HG03139 (cell line): ENCODE data around the gene STKLD1.
"Not testable (repeated sequence)": the region's sequence is repeated elsewhere in the genome, so short reads cannot be mapped to it uniquely, and the experiment has no call there.

Experiments
- ATAC-seq: cut with Tn5 transposase; IDR thresholded peaks from one replicate; pipeline ENCODE4 v1.9.1; 2021; ENCODE audit not compliant: unreplicated experiment

Gene STKLD1

GRCh38 chr9:133375724-133376654, at the start of gene STKLD1, which contains the start of gene SURF4:
Gene STKLD1 (plus strand): TSS chr9:133376366. CDS start chr9:133376474, 108 bp downstream.
Gene SURF4 (minus strand): TSS chr9:133376060. CDS start chr9:133375969, 91 bp downstream.
- ATAC-seq: peak; percentile 86

- ATAC-seq: not testable (repeated sequence)
Observed at GRCh38 chr9:133327021-133327420, 49.1 kb upstream of the STKLD1 start.

- ATAC-seq: no peak
Observed at GRCh38 chr9:133327834-133328484, 48.2 kb upstream of the STKLD1 start.

- not testable (repeated sequence) for ATAC-seq
Observed at GRCh38 chr9:133329306-133330156, 46.6 kb upstream of the STKLD1 start.

- no peak for ATAC-seq
Observed at GRCh38 chr9:133331221-133331620, 44.9 kb upstream of the STKLD1 start.

- ATAC-seq: no peak
Observed at GRCh38 chr9:133331641-133332380, 44.4 kb upstream of the STKLD1 start.

GRCh38 chr9:133332381-133332730, 43.8 kb upstream of the STKLD1 start:
- no peak for ATAC-seq

GRCh38 chr9:133333011-133333410, 43.2 kb upstream of the STKLD1 start:
- ATAC-seq: no peak

GRCh38 chr9:133333566-133333965, 42.6 kb upstream of the STKLD1 start:
- ATAC-seq: no peak

- no peak for ATAC-seq
Observed at GRCh38 chr9:133334161-133334560, 42.0 kb upstream of the STKLD1 start.

GRCh38 chr9:133334888-133335287, 41.3 kb upstream of the STKLD1 start:
- not testable (repeated sequence) for ATAC-seq

GRCh38 chr9:133335924-133336811, 40.0 kb upstream of the STKLD1 start, which contains the start of gene SURF6:
Gene SURF6 (minus strand): TSS chr9:133336188. CDS start chr9:133336132, 56 bp downstream.
- ATAC-seq: peak; percentile 72

GRCh38 chr9:133339641-133340040, 36.5 kb upstream of the STKLD1 start:
- ATAC-seq: no peak

GRCh38 chr9:133340256-133340655, 35.9 kb upstream of the STKLD1 start:
- ATAC-seq: no peak

- no peak for ATAC-seq
Observed at GRCh38 chr9:133340916-133341315, 35.2 kb upstream of the STKLD1 start.

GRCh38 chr9:133341369-133342068, 34.6 kb upstream of the STKLD1 start:
- no peak for ATAC-seq

GRCh38 chr9:133342069-133342406, 34.1 kb upstream of the STKLD1 start:
- ATAC-seq: no peak

- ATAC-seq: no peak
Observed at GRCh38 chr9:133342570-133342969, 33.6 kb upstream of the STKLD1 start.

- ATAC-seq: no peak
Observed at GRCh38 chr9:133344071-133344470, 32.1 kb upstream of the STKLD1 start.
